GM23248 (cell line): ENCODE data around the gene MICOS13.

ENCODE experiments used
- EZH2 ChIP-seq: fragments of 200-600 bp; sonication (generic); IDR thresholded peaks from 2 replicates; pipeline ENCODE4 v1.6.1; 2018; ENCODE audit warnings: antibody characterized with exemption, mild to moderate bottlenecking; ENCODE audit not compliant: insufficient read depth, poor library complexity, severe bottlenecking
- EZH2phosphoT487 ChIP-seq: fragments of 200-600 bp; sonication (generic); IDR thresholded peaks from 2 replicates; pipeline ENCODE4 v1.6.1; 2018; ENCODE audit warnings: antibody characterized with exemption, moderate library complexity, mild to moderate bottlenecking, low read depth; ENCODE audit not compliant: insufficient read depth

DNA sequence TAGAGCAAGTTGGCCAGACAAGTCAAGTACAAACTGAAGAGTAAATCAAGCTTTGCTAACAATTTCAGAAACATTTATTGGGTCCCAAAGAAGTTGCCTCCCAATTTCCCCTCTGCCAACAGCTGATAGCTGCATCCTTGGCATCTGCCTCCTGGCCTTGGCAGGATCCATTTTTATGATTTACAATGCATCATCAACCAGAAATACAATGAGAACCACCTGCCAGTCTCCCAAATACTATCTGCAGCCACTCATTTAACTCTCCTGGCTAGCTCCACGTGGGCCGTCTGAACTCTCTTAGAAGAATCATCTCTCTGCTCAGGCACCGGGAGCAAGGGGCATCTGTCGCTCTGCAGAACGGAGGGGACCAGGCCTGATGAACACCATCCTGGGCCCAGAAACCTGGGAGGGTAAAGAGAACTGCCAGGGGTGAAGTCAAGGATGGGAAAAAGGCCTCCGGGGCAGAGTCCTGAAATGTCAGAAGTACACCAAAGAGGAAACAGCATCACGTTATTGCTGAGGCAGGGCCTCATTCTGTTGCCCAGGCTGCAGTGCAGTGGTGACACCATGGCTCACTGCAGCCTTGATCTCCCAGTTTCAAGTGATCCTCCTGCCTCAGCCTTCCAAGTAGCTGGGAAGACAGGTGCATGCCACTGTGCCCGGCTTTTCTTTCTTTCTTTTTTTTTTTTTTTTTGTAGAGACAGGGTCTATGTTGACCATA lies 37.1 kb upstream of the MICOS13 start:
- TF ChIP-seq EZH2phosphoT487 (no peak), EZH2 (no peak)
